Fibroblast of mammary gland (primary cell): ENCODE results near the gene LIN7C.
A peak's percentile ranks its signal among the peaks of the same experiment; 100 is the strongest.

Experiments used
- DNase-seq: peaks from one replicate; pipeline ENCODE4 v3.0.0-alpha.2; 2010; ENCODE audit warnings: low read depth
- H3K4me3 ChIP-seq: 2 replicates; pipeline ENCODE4 v1.5.1; 2011; ENCODE audit warnings: low read depth, mild to moderate bottlenecking, low read length, moderate library complexity; ENCODE audit not compliant: control insufficient read depth
- CTCF ChIP-seq: conservative IDR thresholded peaks from 2 replicates; pipeline ENCODE4 v1.5.1; 2011; ENCODE audit warnings: low read depth, low read length, inconsistent platforms; ENCODE audit not compliant: control insufficient read depth, insufficient read depth

LIN7C gene

GRCh38 chr11:27545035-27545434, 38.5 kb upstream of the LIN7C start:
- no peak for DNase-seq
- no peak for TF ChIP-seq CTCF
- no peak overlapping the region for H3K4me3 ChIP-seq

GRCh38 chr11:27541790-27542189, 35.2 kb upstream of the LIN7C start:
- DNase-seq: no peak
- no peak overlapping the region for H3K4me3 ChIP-seq
- TF ChIP-seq CTCF: no peak

GRCh38 chr11:27540051-27540450, 33.5 kb upstream of the LIN7C start:
- H3K4me3 ChIP-seq: no peak overlapping the region
- TF ChIP-seq CTCF: no peak
- DNase-seq: no peak

GRCh38 chr11:27535103-27535502, 28.5 kb upstream of the LIN7C start:
- no peak for TF ChIP-seq CTCF

GRCh38 chr11:27532652-27533325, 26.2 kb upstream of the LIN7C start:
- DNase-seq: peak; percentile 31
- TF ChIP-seq CTCF: no peak
- H3K4me3 ChIP-seq: no peak overlapping the region

More at GRCh38 chr11:27535103-27535502, 28.5 kb upstream of the LIN7C start:
- DNase-seq: no peak
- no peak overlapping the region for H3K4me3 ChIP-seq

GRCh38 chr11:27528712-27529111, 22.1 kb upstream of the LIN7C start:
- no peak overlapping the region for H3K4me3 ChIP-seq
- no peak for DNase-seq
- no peak for TF ChIP-seq CTCF

GRCh38 chr11:27526535-27526934, 20.0 kb upstream of the LIN7C start:
- no peak for TF ChIP-seq CTCF

More at GRCh38 chr11:27526535-27526934, 20.0 kb upstream of the LIN7C start:
- no peak for DNase-seq
- no peak overlapping the region for H3K4me3 ChIP-seq
